Adrenal gland (tissue), 12 donors: ENCODE measurements around the gene CCL7. TPM values are rescaled to one million over a fixed set of nuclear protein-coding genes. Genes with fewer than 3 reads are reported as not detected.

ENCODE experiments used
- DNase-seq, 7 donors: peaks; one replicate each; pipeline ENCODE4 v3.0.0-alpha.2; 2019 to 2020
- H3K27ac ChIP-seq, 5 donors: fragments of 200-600 bp; sonication (generic) in 4 of 5; 1 replicate in 3 of 5; 2 replicates in 2 of 5; pipeline versions ENCODE4 v1.5.1 to v1.8.0; 2016 to 2020; ENCODE audit warnings: mild to moderate bottlenecking in 1 of 5
- H3K27me3 ChIP-seq: fragments of 200-600 bp; 2 replicates; pipeline ENCODE4 v1.8.0; 2021
- H3K36me3 ChIP-seq, 2 donors: fragments of 200-600 bp; replicated peaks in 1 of 2; 1 replicate in 1 of 2; 2 replicates in 1 of 2; pipeline versions ENCODE4 v1.5.1 to v1.8.0; 2018 to 2022
- H3K4me1 ChIP-seq, 2 donors: fragments of 200-600 bp; replicated peaks in 1 of 2; 1 replicate in 1 of 2; 2 replicates in 1 of 2; pipeline versions ENCODE4 v1.5.1 to v1.8.0; 2018 to 2021
- H3K4me3 ChIP-seq, 4 donors: fragments of 200-600 bp; sonication (generic) in 3 of 4; one replicate each; pipeline ENCODE4 v1.5.1; 2016 to 2018
- H3K9me3 ChIP-seq, 3 donors: fragments of 200-600 bp; sonication (generic) in 1 of 3; replicated peaks in 1 of 3; 1 replicate in 2 of 3; 2 replicates in 1 of 3; pipeline versions ENCODE4 v1.5.1 to v1.8.0; 2016 to 2021
- CTCF ChIP-seq, 6 experiments: fragments of 450-650 bp in 4 of 6; fragments of 200-600 bp in 2 of 6; sonication (generic) in 1 of 6; IDR thresholded peaks; 1 replicate in 5 of 6; 2 replicates in 1 of 6; pipeline versions ENCODE4 v1.5.1 to v1.8.0; 2016 to 2021; ENCODE audit warnings: antibody characterized with exemption in 6 of 6, mild to moderate bottlenecking in 2 of 6, moderate library complexity in 1 of 6
- POLR2A ChIP-seq, 2 donors: fragments of 450-650 bp; IDR thresholded peaks; one replicate each; pipeline ENCODE4 v1.6.1; 2017; ENCODE audit warnings: antibody characterized with exemption in 2 of 2, mild to moderate bottlenecking in 2 of 2, moderate library complexity in 1 of 2
- WGBS, 4 donors: extraction: QIAGEN DNeasy Blood & Tissue Kit in 2 of 4; methylation state at CpG; one replicate each; pipeline versions ENCODE4 v1.1.5 to v1.1.7; 2013 to 2017; 5-methylcytosine and 5-hydroxymethylcytosine counted together
- intact Hi-C, 2 donors: fragments of 100-400 bp; cut with DNase I; formaldehyde crosslinking; loops; one replicate each; pipeline versions ENCODE4 v1.14.1 to v1.15.0; 2022 to 2023
- polyA plus RNA-seq, 3 donors: library from polyadenylated mRNA; stranded (reverse); fragments of 200-250 nt in 2 of 3; fragments of 350-450 nt in 1 of 3; fragmentation: Illumina TruSeq in 1 of 3; extraction: RNeasy Lipid Tissue Mini Kit (QIAGEN cat#74804) in 1 of 3; gene quantifications; one replicate each; pipeline ENCODE4 v1.2.3, GENCODE V29; 2013 to 2014
- total RNA-seq, 9 donors: library from RNA; depleted of rRNA in 4 of 9; stranded (reverse); fragments of >200 nt in 4 of 9; fragments of 120-200 nt in 1 of 9; fragmentation: NEBNext Ultra II Directional in 1 of 9; extraction: Animal tissue kit (Norgen Biotek cat#: 25700) in 1 of 9; gene quantifications; one replicate each; pipeline versions ENCODE4 v1.1.0 to v1.2.4, GENCODE V29; 2013 to 2023
- donor health status: healthy with polysubstance abuse.
- donor health status: Bipolar disorder and iron deficiency.
- donor health status: DM: yes; HTN: yes; CAD: no.
- donor health status: DM: no; HTN: no; CAD: no.
- donor health status: DM: no; HTN: no; CAD: no.
- donor health status: DM: yes; HTN: yes; CAD: no.

The CCL7 gene
- total and polyA plus RNA-seq, 12 donors: 0.64 to 2.2 (median 0.74) TPM; not detected in 9

- Histone ChIP-seq H3K4me1 (peaks cover 0 to 3% of the 10 kb centered on the region in 2 donors), H3K36me3 (no peaks in the 10 kb centered on the region), H3K9me3 (no peaks in the 10 kb centered on the region), H3K27me3 (no peaks in the 10 kb centered on the region), H3K4me3 (no peak overlapping the region), H3K27ac (peak overlapping the region in 2 of 5 donors; percentile 18 to 47)
- intact Hi-C loops: loop anchor here in 1 of 2 donors (5.0 kb wide), 1 partner anchor 55 kb away; the partner anchor contains the start of gene CCL1
- peak in 3 of 7 donors; percentile 18 to 31 (median 22) for DNase-seq
- WGBS, 4 donors: 27 to 46% (median 31%) methylated on average over 3 of the region's 3 CpGs
- TF ChIP-seq CTCF (IDR thresholded peaks at IDR 0.05) (no peak), POLR2A (IDR thresholded peaks at IDR 0.05) (no peak)
These were observed 37.1 kb downstream of the CCL7 start for GRCh38 chr17:34307110-34307509.

- intact Hi-C loops: loop anchor here in 1 of 2 donors (5.0 kb wide), 1 partner anchor 54 kb away; the partner anchor contains the start of gene CCL1
- Histone ChIP-seq H3K4me3 (no peak overlapping the region), H3K27ac (no peak overlapping the region), H3K4me1 (peaks cover 0 to 3% of the 10 kb centered on the region in 2 donors), H3K36me3 (no peaks in the 10 kb centered on the region), H3K27me3 (no peaks in the 10 kb centered on the region), H3K9me3 (no peaks in the 10 kb centered on the region)
- no peak for TF ChIP-seq POLR2A (IDR thresholded peaks at IDR 0.05)
- TF ChIP-seq CTCF (IDR thresholded peaks at IDR 0.05): no peak
- DNase-seq: no peak
These were observed 38.4 kb downstream of the CCL7 start for GRCh38 chr17:34308371-34308770.

GRCh38 chr17:34311291-34311690 lies 41.3 kb downstream of the CCL7 start:
- Histone ChIP-seq H3K36me3 (no peaks in the 10 kb centered on the region), H3K9me3 (no peaks in the 10 kb centered on the region), H3K27me3 (no peaks in the 10 kb centered on the region), H3K4me3 (no peak overlapping the region), H3K4me1 (peaks cover 0 to 13% of the 10 kb centered on the region in 2 donors), H3K27ac (no peak overlapping the region)
- intact Hi-C loops: no loop called here
- TF ChIP-seq CTCF (IDR thresholded peaks at IDR 0.05) (no peak), POLR2A (IDR thresholded peaks at IDR 0.05) (no peak)
- 65 to 81% (median 67%) methylated on average over 7 of the region's 7 CpGs for WGBS, 4 donors
- DNase-seq: no peak

- no peaks in the 10 kb centered on the region for H3K9me3 ChIP-seq
- DNase-seq: no peak
- TF ChIP-seq CTCF (IDR thresholded peaks at IDR 0.05): no peak
- TF ChIP-seq POLR2A (IDR thresholded peaks at IDR 0.05): no peak
- intact Hi-C loops: no loop called here
- 29 to 43% (median 35%) methylated on average over 5 of the region's 5 CpGs for WGBS, 4 donors
- peaks cover 0 to 10% of the 10 kb centered on the region in 2 donors for H3K4me1 ChIP-seq
- H3K27me3 ChIP-seq: no peaks in the 10 kb centered on the region
- H3K27ac ChIP-seq: peak overlapping the region in 3 of 5 donors; percentile 47 to 81 (median 61)
- H3K36me3 ChIP-seq: no peaks in the 10 kb centered on the region
- no peak overlapping the region for H3K4me3 ChIP-seq
These were observed 42.1 kb downstream of the CCL7 start for GRCh38 chr17:34312080-34312479.
